GM19240 (cell line): ENCODE measurements around the gene GCN1.

Experiments
- DNase-seq: peaks from one replicate; pipeline ENCODE4 v3.0.0; 2011; ENCODE audit warnings: low spot score; ENCODE audit not compliant: insufficient read length

The GCN1 gene

GRCh38 chr12:120077260-120077659, 117.3 kb downstream of the GCN1 start:
- DNase-seq = no peak
